Ectodermal cell (in vitro differentiated cells): ENCODE results near the gene BAHCC1.

ENCODE experiments used
- H3K27ac ChIP-seq: 2 replicates; pipeline ENCODE4 v1.7.0; 2013; ENCODE audit warnings: mild to moderate bottlenecking, low read depth, low read length; ENCODE audit not compliant: insufficient read depth, poor library complexity, severe bottlenecking
- H3K27me3 ChIP-seq: 2 replicates; pipeline ENCODE4 v1.7.0; 2013; ENCODE audit warnings: mild to moderate bottlenecking, low read length; ENCODE audit not compliant: insufficient read depth, control insufficient read depth, poor library complexity, severe bottlenecking
- H3K36me3 ChIP-seq: one replicate; pipeline ENCODE4 v1.7.0; 2013; ENCODE audit warnings: low read length; ENCODE audit not compliant: control insufficient read depth, insufficient read depth
- H3K4me1 ChIP-seq: one replicate; pipeline ENCODE4 v1.7.0; 2013; ENCODE audit warnings: low read length; ENCODE audit not compliant: control insufficient read depth, insufficient read depth
- H3K4me3 ChIP-seq: 2 replicates; pipeline ENCODE4 v1.7.0; 2013; ENCODE audit warnings: low read depth, low read length, control low read depth; ENCODE audit not compliant: insufficient read depth
- H3K9me3 ChIP-seq: 2 replicates; pipeline ENCODE4 v1.7.0; 2013; ENCODE audit warnings: mild to moderate bottlenecking, low read length, moderate library complexity; ENCODE audit not compliant: control insufficient read depth
- WGBS, 2 experiments: methylation state at CpG; one replicate each; pipeline ENCODE4 v1.1.7; 2013; ENCODE audit warnings: missing lambda C conversion rate in 2 of 2; 5-methylcytosine and 5-hydroxymethylcytosine counted together

BAHCC1 gene

DNA sequence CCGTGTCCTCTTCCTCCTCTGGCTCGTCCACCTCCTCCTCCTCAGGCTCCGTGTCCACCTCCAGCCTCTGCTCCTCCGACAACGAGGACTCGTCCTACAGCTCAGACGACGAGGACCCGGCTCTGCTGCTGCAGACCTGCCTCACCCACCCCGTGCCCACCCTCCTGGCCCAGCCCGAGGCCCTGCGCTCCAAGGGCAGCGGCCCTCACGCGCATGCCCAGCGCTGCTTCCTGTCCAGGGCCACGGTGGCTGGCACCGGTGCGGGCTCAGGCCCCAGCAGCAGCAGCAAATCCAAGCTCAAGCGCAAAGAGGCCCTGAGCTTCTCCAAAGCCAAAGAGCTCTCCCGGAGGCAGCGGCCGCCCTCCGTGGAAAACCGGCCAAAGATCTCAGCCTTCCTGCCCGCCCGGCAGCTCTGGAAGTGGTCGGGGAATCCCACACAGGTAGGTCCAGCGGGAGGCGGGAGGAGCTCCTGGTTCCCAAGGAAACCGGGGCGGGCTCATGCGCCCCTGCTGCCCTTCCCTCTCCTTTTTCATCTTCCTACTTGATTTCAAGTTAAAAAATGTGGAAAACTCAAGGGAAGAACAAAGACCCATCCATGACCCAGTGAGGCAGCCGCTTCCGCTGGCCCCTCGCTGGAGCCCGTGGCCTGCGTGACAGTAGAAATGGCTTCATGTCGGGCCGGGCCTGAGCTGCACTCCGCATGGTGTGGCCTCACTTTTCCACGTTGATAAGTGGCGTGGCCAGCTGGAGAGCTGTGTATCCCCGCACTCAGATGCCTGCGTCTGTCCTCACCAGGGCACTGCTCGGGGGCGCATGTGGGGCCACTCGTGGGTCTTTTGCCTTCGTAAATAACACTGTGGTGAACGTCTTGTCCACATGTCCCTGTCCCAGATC is 66.6 kb downstream of the BAHCC1 start:
- Histone ChIP-seq H3K4me1 (peaks cover 9% of the 10 kb centered on the region), H3K27ac (no peak overlapping the region), H3K36me3 (no peaks in the 10 kb centered on the region), H3K4me3 (no peak overlapping the region), H3K27me3 (no peaks in the 10 kb centered on the region), H3K9me3 (no peaks in the 10 kb centered on the region)
- 92% methylated on average over 50 of the region's 50 CpGs for WGBS, 2 experiments

GRCh38 chr17:81462506-81463125 is 67.4 kb downstream of the BAHCC1 start:
- Histone ChIP-seq H3K36me3 (no peaks in the 10 kb centered on the region), H3K9me3 (no peaks in the 10 kb centered on the region), H3K27ac (no peak overlapping the region), H3K27me3 (no peaks in the 10 kb centered on the region), H3K4me1 (peaks cover 7% of the 10 kb centered on the region), H3K4me3 (no peak overlapping the region)
- 95% methylated on average over 33 of the region's 33 CpGs for WGBS, 2 experiments

DNA sequence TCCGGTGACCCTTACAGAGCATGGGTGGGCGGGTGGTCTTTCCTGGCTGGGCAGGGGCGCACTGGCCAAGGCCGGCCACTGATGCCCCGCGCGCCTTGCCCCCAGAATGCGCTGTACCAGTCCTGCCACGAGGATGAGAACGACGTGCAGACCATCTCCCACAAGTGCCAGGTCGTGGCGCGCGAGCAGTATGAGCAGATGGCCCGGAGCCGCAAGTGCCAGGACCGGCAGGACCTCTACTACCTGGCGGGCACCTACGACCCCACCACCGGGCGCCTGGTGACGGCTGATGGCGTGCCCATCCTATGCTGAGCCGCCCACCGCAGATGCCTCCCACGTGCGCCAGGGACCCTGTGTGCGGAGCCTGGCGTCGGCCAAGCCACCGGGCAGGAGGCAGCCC is 68.2 kb downstream of the BAHCC1 start:
- Histone ChIP-seq H3K27me3 (no peaks in the 10 kb centered on the region), H3K36me3 (no peaks in the 10 kb centered on the region), H3K4me1 (peaks cover 13% of the 10 kb centered on the region), H3K4me3 (no peak overlapping the region), H3K9me3 (no peaks in the 10 kb centered on the region), H3K27ac (no peak overlapping the region)
- 95 to 96% methylated on average over 32 of the region's 32 CpGs for WGBS, 2 experiments

DNA sequence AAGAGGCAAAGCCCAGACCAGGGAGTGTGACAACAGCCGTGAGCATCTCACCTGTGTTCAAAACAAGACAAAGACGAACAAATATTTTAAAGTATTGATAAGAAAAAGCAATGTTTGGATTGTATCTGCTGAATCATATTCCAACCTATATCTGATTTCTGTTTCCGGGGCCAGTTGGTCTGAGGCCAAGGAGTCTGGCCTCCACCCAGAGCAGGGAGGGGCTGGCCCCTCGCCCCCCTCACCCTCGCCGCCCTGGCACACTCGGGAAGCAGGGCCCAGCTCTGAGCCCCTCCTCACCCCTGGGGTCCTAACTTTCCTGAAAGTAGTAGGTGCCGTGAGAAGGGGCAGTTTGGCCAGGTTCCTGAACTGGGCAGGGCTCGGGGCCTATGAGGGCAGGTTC is 69.3 kb downstream of the BAHCC1 start:
- Histone ChIP-seq H3K9me3 (no peaks in the 10 kb centered on the region), H3K27me3 (no peaks in the 10 kb centered on the region), H3K36me3 (no peaks in the 10 kb centered on the region), H3K4me3 (no peak overlapping the region), H3K27ac (no peak overlapping the region), H3K4me1 (peaks cover 13% of the 10 kb centered on the region)
- WGBS, 2 experiments, result 88 to 93% methylated on average over 9 of the region's 9 CpGs

DNA sequence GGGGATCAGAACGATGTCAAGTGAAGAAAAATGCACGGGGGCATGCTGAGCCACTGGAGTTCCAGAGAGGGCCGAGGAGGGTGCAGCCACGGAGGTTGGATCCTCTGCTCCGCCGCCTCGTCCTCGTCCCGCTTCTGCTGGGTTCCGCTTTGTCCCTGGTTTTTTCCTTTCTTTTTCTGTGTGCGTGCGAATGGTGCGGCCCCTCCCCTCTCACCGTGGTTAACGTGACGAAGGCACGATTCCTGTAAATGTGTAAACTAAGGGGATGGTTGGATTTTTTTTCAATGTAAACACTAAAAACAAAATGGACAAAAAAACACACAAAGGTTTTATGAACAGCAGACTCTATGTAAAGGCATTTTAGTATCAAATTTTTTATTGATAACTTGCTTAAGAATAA is 70.7 kb downstream of the BAHCC1 start:
- Histone ChIP-seq H3K36me3 (no peaks in the 10 kb centered on the region), H3K27me3 (no peaks in the 10 kb centered on the region), H3K4me3 (no peak overlapping the region), H3K4me1 (peaks cover 14% of the 10 kb centered on the region), H3K9me3 (no peaks in the 10 kb centered on the region), H3K27ac (no peak overlapping the region)
- WGBS, 2 experiments, result 90 to 93% methylated on average over 10 to 11 of the region's 17 CpGs

DNA sequence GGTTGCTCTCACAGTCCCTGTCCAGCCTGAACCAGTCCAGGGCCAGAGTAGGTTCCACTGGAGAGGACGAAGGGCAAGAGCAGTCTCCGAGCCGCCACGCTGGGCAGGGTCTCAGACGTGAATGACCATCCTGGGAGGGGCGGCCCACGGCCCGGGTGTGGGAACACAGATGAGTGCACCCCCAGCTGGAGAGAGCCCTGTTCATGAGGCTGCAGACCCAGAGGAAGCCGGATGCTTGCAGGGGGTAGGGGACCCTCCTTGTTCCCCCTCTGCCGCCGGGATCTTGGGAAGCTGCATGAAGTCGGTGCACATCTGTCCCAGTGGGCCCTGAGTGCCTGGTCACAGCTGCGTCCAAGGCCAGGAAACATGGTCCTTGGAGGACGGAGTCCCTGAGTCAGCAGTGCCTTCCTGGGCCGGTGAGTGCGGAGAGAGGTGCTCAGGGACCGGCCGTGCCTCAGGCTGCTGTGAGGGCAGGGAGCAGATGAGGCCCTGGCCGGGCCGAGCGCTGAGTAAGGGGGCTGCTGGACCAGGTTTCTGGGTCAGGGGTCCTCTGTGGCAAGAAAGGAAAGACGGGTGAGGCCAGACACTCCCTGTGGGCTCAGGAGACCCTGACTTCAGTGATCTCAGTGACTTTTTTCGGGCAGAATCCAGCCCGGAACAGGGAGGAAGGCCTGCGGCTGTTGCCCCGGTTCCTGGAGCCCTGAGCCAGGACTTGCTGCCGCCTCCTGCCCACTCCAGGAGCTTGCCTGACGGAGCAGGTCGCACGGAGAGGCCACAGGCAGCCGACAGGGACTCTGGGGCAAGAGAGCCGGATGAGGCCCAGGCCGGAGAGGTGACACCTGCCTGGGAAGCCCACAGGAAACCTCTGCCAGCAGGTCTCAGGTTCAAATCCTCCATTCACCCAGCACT is 71.6 kb downstream of the BAHCC1 start:
- WGBS, 2 experiments, result 83 to 84% methylated on average over 33 of the region's 33 CpGs
- Histone ChIP-seq H3K9me3 (no peaks in the 10 kb centered on the region), H3K27me3 (no peaks in the 10 kb centered on the region), H3K27ac (no peak overlapping the region), H3K4me1 (peaks cover 16% of the 10 kb centered on the region), H3K36me3 (no peaks in the 10 kb centered on the region), H3K4me3 (no peak overlapping the region)

GRCh38 chr17:81468111-81468769 is 73.0 kb downstream of the BAHCC1 start:
- no peak overlapping the region for H3K4me3 ChIP-seq
- no peaks in the 10 kb centered on the region for H3K27me3 ChIP-seq
- H3K27ac ChIP-seq, result no peak overlapping the region
- H3K9me3 ChIP-seq, result no peaks in the 10 kb centered on the region
- H3K4me1 ChIP-seq, result peaks cover 16% of the 10 kb centered on the region
- 91 to 93% methylated on average over 18 of the region's 18 CpGs for WGBS, 2 experiments
- H3K36me3 ChIP-seq, result no peaks in the 10 kb centered on the region

DNA sequence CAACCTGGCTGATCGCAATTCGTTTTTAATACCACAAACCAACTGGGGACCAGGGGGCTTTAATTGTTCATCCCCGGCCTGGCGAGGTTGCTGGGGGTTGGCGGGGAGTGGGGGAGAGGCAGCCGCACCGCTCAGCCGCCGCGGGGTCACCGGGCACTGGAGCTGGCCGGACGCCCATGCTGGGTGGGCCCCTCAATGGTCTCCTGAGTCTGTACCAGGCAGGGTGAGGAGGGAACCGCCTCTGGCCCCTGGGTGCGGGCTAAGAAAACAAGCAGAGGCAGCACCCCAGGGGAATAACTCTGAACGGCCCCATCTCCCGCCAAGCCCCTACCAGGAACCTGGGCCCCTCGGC is 73.5 kb downstream of the BAHCC1 start:
- 94% methylated on average over 18 of the region's 18 CpGs for WGBS, 2 experiments
- Histone ChIP-seq H3K27ac (no peak overlapping the region), H3K27me3 (no peaks in the 10 kb centered on the region), H3K4me1 (peaks cover 16% of the 10 kb centered on the region), H3K36me3 (no peaks in the 10 kb centered on the region), H3K4me3 (no peak overlapping the region), H3K9me3 (no peaks in the 10 kb centered on the region)

DNA sequence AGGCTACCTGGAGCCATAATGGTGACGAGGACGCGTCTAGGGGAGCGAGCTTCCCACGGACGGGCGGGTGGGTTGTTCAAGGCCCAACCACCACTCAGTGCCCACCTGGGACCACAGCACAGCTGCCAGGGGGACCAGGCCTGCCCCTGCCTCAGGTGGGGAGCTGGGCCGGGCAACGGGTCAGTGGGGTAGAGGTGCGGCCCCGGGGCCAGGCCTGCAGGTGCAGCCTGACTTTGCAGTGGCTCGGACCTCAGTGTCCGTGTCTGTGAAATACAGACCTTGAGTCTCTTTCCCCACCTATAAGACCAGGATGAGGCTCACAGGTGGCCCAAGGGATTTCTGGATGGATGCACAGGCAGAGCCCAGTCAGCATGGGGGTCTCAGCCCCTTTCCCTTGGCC is 74.0 kb downstream of the BAHCC1 start:
- no peaks in the 10 kb centered on the region for H3K27me3 ChIP-seq
- H3K27ac ChIP-seq, result no peak overlapping the region
- no peak overlapping the region for H3K4me3 ChIP-seq
- no peaks in the 10 kb centered on the region for H3K36me3 ChIP-seq
- 89 to 90% methylated on average over 13 of the region's 13 CpGs for WGBS, 2 experiments
- H3K4me1 ChIP-seq, result peaks cover 16% of the 10 kb centered on the region
- no peaks in the 10 kb centered on the region for H3K9me3 ChIP-seq
